DND-41 (cell line): Measurements from ENCODE around the gene MIEN1.

Experiments used
- ATAC-seq: fragments of 200-7000 bp; cut with Tn5 transposase; 3 replicates; pipeline ENCODE4 v1.9.1; 2021; ENCODE audit warnings: low read depth; ENCODE audit not compliant: insufficient read depth
- DNase-seq: peaks from one replicate; pipeline ENCODE4 v3.0.0-alpha.2; 2020
- H2AFZ ChIP-seq: 2 replicates; pipeline ENCODE4 v1.6.0; 2012; ENCODE audit warnings: low read depth, low read length
- H3K27ac ChIP-seq: 2 replicates; pipeline ENCODE4 v1.5.1; 2012; ENCODE audit warnings: low read length, inconsistent platforms
- H3K27me3 ChIP-seq: fragments of 200-600 bp; sonication (generic); 2 replicates; pipeline ENCODE4 v1.6.0; 2012; ENCODE audit warnings: low read length, mild to moderate bottlenecking, inconsistent platforms; ENCODE audit not compliant: insufficient read depth, poor library complexity
- H3K36me3 ChIP-seq: 2 replicates; pipeline ENCODE4 v1.5.1; 2012; ENCODE audit warnings: low read length, inconsistent platforms; ENCODE audit not compliant: insufficient read depth
- H3K4me1 ChIP-seq: 2 replicates; pipeline ENCODE4 v1.5.1; 2012; ENCODE audit warnings: mild to moderate bottlenecking, low read length; ENCODE audit not compliant: insufficient read depth
- H3K4me2 ChIP-seq: 2 replicates; pipeline ENCODE4 v1.6.0; 2012; ENCODE audit warnings: mild to moderate bottlenecking, moderate library complexity, low read length, inconsistent platforms; ENCODE audit not compliant: insufficient read depth
- H3K4me3 ChIP-seq, 2 experiments: fragments of 200-600 bp in 1 of 2; shearing (Covaris generic) in 1 of 2; 2 replicates each; pipeline ENCODE4 v1.5.1; 2012 to 2016; ENCODE audit warnings: inconsistent platforms in 2 of 2, low read length in 2 of 2, mild to moderate bottlenecking in 2 of 2, low read depth in 1 of 2, moderate library complexity in 1 of 2
- H3K79me2 ChIP-seq: 2 replicates; pipeline ENCODE4 v1.6.0; 2012; ENCODE audit warnings: low read length, inconsistent platforms; ENCODE audit not compliant: insufficient read depth
- H3K9ac ChIP-seq: 2 replicates; pipeline ENCODE4 v1.6.0; 2012; ENCODE audit warnings: low read depth, mild to moderate bottlenecking, inconsistent platforms, low read length, moderate library complexity
- H3K9me3 ChIP-seq: 2 replicates; pipeline ENCODE4 v1.5.1; 2012; ENCODE audit warnings: low read length, moderate library complexity, mild to moderate bottlenecking, inconsistent platforms; ENCODE audit not compliant: insufficient read depth, severe bottlenecking
- H4K20me1 ChIP-seq: 2 replicates; pipeline ENCODE4 v1.6.0; 2012; ENCODE audit warnings: low read length; ENCODE audit not compliant: insufficient read depth
- EZH2 ChIP-seq: IDR thresholded peaks from 3 replicates; pipeline ENCODE4 v1.6.1; 2012; ENCODE audit warnings: borderline replicate concordance, low read depth, mild to moderate bottlenecking, moderate library complexity, low read length, inconsistent platforms; ENCODE audit not compliant: severe bottlenecking
- TF ChIP-seq, protein P1 (sequence below): IDR thresholded peaks from 2 replicates; pipeline ENCODE4 v1.5.1; 2012; ENCODE audit warnings: borderline replicate concordance, low read length, moderate library complexity, mild to moderate bottlenecking; ENCODE audit not compliant: poor library complexity, severe bottlenecking; ENCODE audit errors: extremely low read depth

MIEN1 gene

GRCh38 chr17:39775031-39775430, 44.7 kb upstream of the MIEN1 start:
- H4K20me1 ChIP-seq, result no peaks in the 10 kb centered on the region
- H3K4me3 ChIP-seq, result no peak overlapping the region
- H2AFZ ChIP-seq, result no peak overlapping the region
- ATAC-seq (no peak), DNase-seq (no peak)
- H3K79me2 ChIP-seq, result no peaks in the 10 kb centered on the region
- TF ChIP-seq, protein P1, sequence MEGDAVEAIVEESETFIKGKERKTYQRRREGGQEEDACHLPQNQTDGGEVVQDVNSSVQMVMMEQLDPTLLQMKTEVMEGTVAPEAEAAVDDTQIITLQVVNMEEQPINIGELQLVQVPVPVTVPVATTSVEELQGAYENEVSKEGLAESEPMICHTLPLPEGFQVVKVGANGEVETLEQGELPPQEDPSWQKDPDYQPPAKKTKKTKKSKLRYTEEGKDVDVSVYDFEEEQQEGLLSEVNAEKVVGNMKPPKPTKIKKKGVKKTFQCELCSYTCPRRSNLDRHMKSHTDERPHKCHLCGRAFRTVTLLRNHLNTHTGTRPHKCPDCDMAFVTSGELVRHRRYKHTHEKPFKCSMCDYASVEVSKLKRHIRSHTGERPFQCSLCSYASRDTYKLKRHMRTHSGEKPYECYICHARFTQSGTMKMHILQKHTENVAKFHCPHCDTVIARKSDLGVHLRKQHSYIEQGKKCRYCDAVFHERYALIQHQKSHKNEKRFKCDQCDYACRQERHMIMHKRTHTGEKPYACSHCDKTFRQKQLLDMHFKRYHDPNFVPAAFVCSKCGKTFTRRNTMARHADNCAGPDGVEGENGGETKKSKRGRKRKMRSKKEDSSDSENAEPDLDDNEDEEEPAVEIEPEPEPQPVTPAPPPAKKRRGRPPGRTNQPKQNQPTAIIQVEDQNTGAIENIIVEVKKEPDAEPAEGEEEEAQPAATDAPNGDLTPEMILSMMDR, result no peak
- TF ChIP-seq EZH2, result no peak
- H3K9ac ChIP-seq, result no peak overlapping the region
- peaks cover 24% of the 10 kb centered on the region for H3K4me1 ChIP-seq
- no peak overlapping the region for H3K4me2 ChIP-seq
- H3K9me3 ChIP-seq, result no peaks in the 10 kb centered on the region
- H3K27ac ChIP-seq, result no peak overlapping the region
- H3K36me3 ChIP-seq, result no peaks in the 10 kb centered on the region
- no peaks in the 10 kb centered on the region for H3K27me3 ChIP-seq

DNA sequence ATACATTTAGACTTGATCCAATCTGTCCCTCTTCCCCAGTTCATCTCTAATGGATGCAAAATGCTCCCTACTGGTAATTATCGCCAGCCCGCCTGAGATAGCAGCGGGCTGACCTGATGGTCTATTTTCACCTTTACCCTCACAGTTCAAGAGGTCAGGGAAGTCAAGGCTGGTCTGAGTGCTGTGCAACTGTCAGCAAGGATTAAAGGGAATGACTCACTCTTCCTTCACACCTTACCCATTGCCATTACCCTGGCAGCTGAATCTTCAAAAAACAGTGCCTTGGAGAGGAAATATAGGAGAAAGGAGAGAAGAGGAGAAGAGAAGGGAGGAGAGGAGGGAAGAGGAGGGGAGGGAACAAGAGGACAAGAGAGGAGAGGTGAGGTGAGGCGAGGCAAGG, 43.7 kb upstream of the MIEN1 start:
- ATAC-seq, result no peak
- H3K4me1 ChIP-seq, result peaks cover 34% of the 10 kb centered on the region

DNA sequence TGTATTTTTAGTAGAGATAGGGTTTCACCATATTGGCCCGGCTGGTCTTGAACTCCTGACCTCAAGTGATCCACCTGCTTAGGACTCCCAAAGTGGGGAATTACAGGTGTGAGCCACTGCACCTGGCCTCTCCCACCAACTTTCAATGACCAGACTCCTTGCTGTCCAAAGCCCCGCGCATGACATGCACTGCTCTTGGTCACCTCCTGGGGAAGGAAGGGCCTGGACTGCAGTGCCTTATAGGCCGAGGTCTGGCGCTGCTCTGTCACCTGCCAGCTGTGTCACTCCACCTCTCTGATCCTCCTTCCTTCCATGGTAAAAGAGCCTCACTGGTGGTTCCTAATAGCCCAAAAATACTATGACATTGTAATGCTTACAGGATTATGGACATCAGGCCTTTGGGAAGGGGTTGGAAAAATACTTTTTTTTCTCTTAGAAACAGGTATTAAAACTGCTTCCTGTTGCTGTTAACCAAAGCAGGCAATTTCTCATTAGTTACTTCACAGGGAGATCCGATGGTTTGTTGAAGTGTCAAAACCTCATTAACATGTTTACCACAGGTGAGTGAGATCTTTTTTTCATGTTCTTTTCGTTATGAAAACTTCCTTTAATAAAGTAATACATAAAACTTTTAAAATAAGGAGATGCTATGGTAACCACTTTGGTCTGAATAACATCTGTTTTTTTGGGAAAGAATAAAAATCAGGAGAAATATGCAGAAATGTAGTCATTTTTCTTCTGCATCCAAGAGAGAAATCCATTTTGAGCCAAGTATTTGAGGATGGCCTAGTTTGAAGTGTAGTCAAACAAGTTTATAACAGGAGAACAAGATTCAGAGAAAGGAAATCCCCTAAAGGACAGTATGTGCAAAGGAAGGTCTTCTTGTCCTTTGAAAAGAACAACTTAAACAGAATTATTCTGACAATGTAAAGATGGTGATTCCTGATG, 42.9 kb upstream of the MIEN1 start:
- no peaks in the 10 kb centered on the region for H4K20me1 ChIP-seq
- no peak for DNase-seq
- H3K79me2 ChIP-seq, result no peaks in the 10 kb centered on the region
- TF ChIP-seq, protein P1, result no peak
- no peak for TF ChIP-seq EZH2
- ATAC-seq, result no peak
- no peak overlapping the region for H3K4me3 ChIP-seq
- no peak overlapping the region for H3K9ac ChIP-seq
- H3K4me1 ChIP-seq, result peaks cover 37% of the 10 kb centered on the region
- no peaks in the 10 kb centered on the region for H3K27me3 ChIP-seq
- no peak overlapping the region for H3K4me2 ChIP-seq
- H2AFZ ChIP-seq, result no peak overlapping the region
- no peaks in the 10 kb centered on the region for H3K36me3 ChIP-seq
- no peaks in the 10 kb centered on the region for H3K9me3 ChIP-seq
- no peak overlapping the region for H3K27ac ChIP-seq

More for the DNA sequence above, 43.7 kb upstream of the MIEN1 start:
- no peaks in the 10 kb centered on the region for H3K9me3 ChIP-seq
- H3K4me3 ChIP-seq, result no peak overlapping the region
- TF ChIP-seq, protein P1, result no peak
- no peak for TF ChIP-seq EZH2
- no peaks in the 10 kb centered on the region for H3K27me3 ChIP-seq
- H2AFZ ChIP-seq, result no peak overlapping the region
- no peak overlapping the region for H3K9ac ChIP-seq
- no peak overlapping the region for H3K27ac ChIP-seq
- no peak for DNase-seq
- H3K4me2 ChIP-seq, result no peak overlapping the region
- H4K20me1 ChIP-seq, result no peaks in the 10 kb centered on the region
- H3K79me2 ChIP-seq, result no peaks in the 10 kb centered on the region
- no peaks in the 10 kb centered on the region for H3K36me3 ChIP-seq
